Naive thymus-derived CD4-positive, alpha-beta T cell (primary cell): ENCODE measurements around the gene TP73. TPM values are rescaled to one million over a fixed set of nuclear protein-coding genes. Genes with fewer than 3 reads are reported as not detected.

Experiments used
- ATAC-seq: fragments of 150-1000 bp; cut with Tn5 transposase; 2 replicates; pipeline ENCODE4 v1.10.0; 2021; ENCODE audit warnings: mild to moderate bottlenecking, moderate library complexity
- CTCF ChIA-PET: fragments of 350-600 bp; sonication (Branson Sonifier 250); formaldehyde crosslinking; loops from one replicate; lab custom pipeline; 2021; ENCODE audit warnings: antibody characterized with exemption; lab: Charles Lee
- POLR2A ChIA-PET: fragments of 350-600 bp; sonication (Branson Sonifier 250); formaldehyde crosslinking; loops from one replicate; lab custom pipeline; 2021; ENCODE audit warnings: antibody characterized with exemption, inconsistent platforms; lab: Charles Lee
- DNase-seq, 9 donors: peaks; one replicate each; pipeline versions ENCODE4 v3.0.0 to v3.0.0-alpha.2; 2020 to 2022; ENCODE audit warnings: mixed read lengths in 1 of 9
- H3K27ac ChIP-seq: one replicate; pipeline ENCODE4 v1.7.0; 2013; ENCODE audit warnings: mild to moderate bottlenecking, low read depth, low read length, moderate library complexity
- H3K27me3 ChIP-seq, 2 donors: one replicate each; pipeline ENCODE4 v1.7.0; 2013; ENCODE audit warnings: low read length in 2 of 2, mild to moderate bottlenecking in 2 of 2, moderate library complexity in 2 of 2; ENCODE audit not compliant: control insufficient read depth in 2 of 2, insufficient read depth in 2 of 2
- H3K36me3 ChIP-seq, 3 experiments: 1 replicate in 2 of 3; 2 replicates in 1 of 3; pipeline ENCODE4 v1.7.0; 2013; ENCODE audit warnings: low read length in 3 of 3, mild to moderate bottlenecking in 3 of 3, moderate library complexity in 1 of 3; ENCODE audit not compliant: insufficient read depth in 3 of 3, control insufficient read depth in 2 of 3
- H3K4me1 ChIP-seq, 2 donors: one replicate each; pipeline ENCODE4 v1.7.0; 2013; ENCODE audit warnings: low read length in 2 of 2, mild to moderate bottlenecking in 2 of 2, moderate library complexity in 1 of 2; ENCODE audit not compliant: control insufficient read depth in 2 of 2, insufficient read depth in 2 of 2
- H3K4me3 ChIP-seq: 2 replicates; pipeline ENCODE4 v1.7.0; 2013; ENCODE audit warnings: mild to moderate bottlenecking, low read length
- H3K9me3 ChIP-seq, 3 experiments: 1 replicate in 2 of 3; 2 replicates in 1 of 3; pipeline ENCODE4 v1.7.0; 2013; ENCODE audit warnings: low read length in 3 of 3; ENCODE audit not compliant: control insufficient read depth in 2 of 3
- H3K27ac Mint-ChIP-seq, 9 donors: one replicate each; pipeline ENCODE4 v1.8.0; 2020 to 2022; ENCODE audit warnings: mixed read lengths in 9 of 9, mild to moderate bottlenecking in 8 of 9, moderate library complexity in 5 of 9, inconsistent platforms in 2 of 9
- H3K27me3 Mint-ChIP-seq, 5 donors: one replicate each; pipeline ENCODE4 v1.8.0; 2021 to 2022; ENCODE audit warnings: mixed read lengths in 5 of 5, mild to moderate bottlenecking in 1 of 5
- H3K36me3 Mint-ChIP-seq, 5 donors: one replicate each; pipeline ENCODE4 v1.8.0; 2020 to 2022; ENCODE audit warnings: mixed read lengths in 5 of 5, mild to moderate bottlenecking in 3 of 5, inconsistent platforms in 1 of 5
- H3K4me1 Mint-ChIP-seq, 7 donors: one replicate each; pipeline ENCODE4 v1.8.0; 2020 to 2022; ENCODE audit warnings: mixed read lengths in 7 of 7, mild to moderate bottlenecking in 3 of 7, inconsistent platforms in 1 of 7
- H3K4me3 Mint-ChIP-seq, 10 donors: one replicate each; pipeline ENCODE4 v1.8.0; 2020 to 2022; ENCODE audit warnings: mild to moderate bottlenecking in 10 of 10, mixed read lengths in 10 of 10, moderate library complexity in 6 of 10, inconsistent platforms in 2 of 10
- H3K9me3 Mint-ChIP-seq, 11 donors: one replicate each; pipeline ENCODE4 v1.8.0; 2020 to 2022; ENCODE audit warnings: mixed read lengths in 11 of 11, mild to moderate bottlenecking in 4 of 11, inconsistent platforms in 1 of 11, moderate library complexity in 1 of 11
- intact Hi-C, 2 donors: fragments of 100-400 bp; cut with micrococcal nuclease; formaldehyde crosslinking; loops; one replicate each; pipeline ENCODE4 v1.15.1; 2023
- polyA plus RNA-seq, 2 donors: library from polyadenylated mRNA; unstranded; fragments of 300-500 nt; fragmentation: Illumina TruSeq; gene quantifications; one replicate each; pipeline ENCODE4 v1.2.3, GENCODE V29; 2021
- total RNA-seq, 6 experiments: library from RNA in 5 of 6; stranded (reverse) in 5 of 6; gene quantifications; 1 replicate in 5 of 6; 2 replicates in 1 of 6; pipeline ENCODE4 v1.2.3 and lab custom pipeline; 2021 to 2026

Gene TP73
- total and polyA plus RNA-seq, 7 experiments from 2014 or later: 0.03 to 2.4 (median 0.15) TPM; not detected in 2

DNA sequence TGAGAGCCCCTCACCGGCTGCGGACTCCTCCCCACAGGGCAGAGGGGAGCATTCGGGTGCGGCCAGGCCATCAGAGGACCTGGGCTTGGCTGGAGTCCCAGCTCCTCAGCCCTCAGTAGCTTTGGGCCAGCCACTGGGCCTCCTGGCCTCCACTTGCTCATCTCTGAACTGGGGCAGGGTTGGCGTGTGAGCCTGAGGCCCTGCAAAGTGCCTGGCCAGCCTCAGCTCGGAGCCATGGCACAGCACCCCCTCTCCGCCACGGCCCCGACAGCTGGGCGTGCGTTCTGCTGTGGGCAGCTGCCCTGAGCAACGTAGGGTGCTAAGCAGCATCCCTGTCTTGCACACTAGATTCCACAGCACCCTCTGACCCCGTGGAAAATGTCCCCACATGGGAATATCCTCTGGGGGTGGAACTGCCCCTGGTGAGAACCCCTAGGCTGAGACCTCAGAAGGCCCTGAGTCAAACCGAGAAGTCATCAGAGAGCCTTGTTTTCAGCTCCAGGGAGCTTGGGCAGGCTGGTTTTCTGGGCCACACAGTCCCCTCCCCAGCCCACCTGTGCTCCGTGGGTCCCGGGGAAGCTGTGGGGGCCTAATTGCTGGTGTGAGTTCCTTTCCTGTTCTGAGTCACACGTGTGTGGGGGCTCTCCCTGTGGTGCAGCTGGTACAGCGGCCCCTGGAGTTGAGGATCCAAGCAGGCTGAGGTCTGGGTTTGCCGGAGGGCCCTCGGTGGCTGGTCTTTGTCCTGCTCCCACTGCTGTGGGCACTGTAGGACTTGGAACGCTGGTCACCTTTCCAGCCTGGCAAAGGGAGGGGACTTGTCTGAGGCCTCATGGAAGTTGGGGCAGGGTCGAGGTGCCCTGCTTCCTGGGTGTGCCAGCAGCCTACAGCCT is 24.5 kb downstream of the TP73 start:
- Histone ChIP-seq H3K4me3 (no peak overlapping the region), H3K36me3 (no peaks in the 10 kb centered on the region), H3K9me3 (no peaks in the 10 kb centered on the region), H3K4me1 (peaks cover 0 to 10% of the 10 kb centered on the region in 2 donors), H3K27me3 (no peaks in the 10 kb centered on the region), H3K27ac (no peak overlapping the region)
- DNase-seq (no peak), ATAC-seq (peak; percentile 21)
- ChIA-PET CTCF (no interaction called here), POLR2A (no interaction called here)
- Mint-ChIP-seq H3K4me1 (peaks cover 5 to 23% (median 14%) of the 10 kb centered on the region in 7 donors), H3K27me3 (peaks cover 0 to 9% (median 5%) of the 10 kb centered on the region in 5 donors), H3K4me3 (no peak overlapping the region), H3K9me3 (peaks cover 0 to 5% (median 0%) of the 10 kb centered on the region in 11 donors), H3K27ac (no peak overlapping the region), H3K36me3 (no peaks in the 10 kb centered on the region)
- intact Hi-C loops: no loop called here

GRCh38 chr1:3677484-3677883 is 25.2 kb downstream of the TP73 start:
- H3K27ac Mint-ChIP-seq: peak overlapping the region in 1 of 9 donors; percentile 67
- H3K4me1 ChIP-seq: peaks cover 0 to 10% of the 10 kb centered on the region in 2 donors
- DNase-seq (no peak), ATAC-seq (peak; percentile 49)
- no peak overlapping the region for H3K4me3 Mint-ChIP-seq
- peaks cover 5 to 23% (median 14%) of the 10 kb centered on the region in 7 donors for H3K4me1 Mint-ChIP-seq
- H3K4me3 ChIP-seq: no peak overlapping the region
- H3K36me3 Mint-ChIP-seq: no peaks in the 10 kb centered on the region
- H3K27me3 ChIP-seq: no peaks in the 10 kb centered on the region
- peaks cover 0 to 5% (median 0%) of the 10 kb centered on the region in 11 donors for H3K9me3 Mint-ChIP-seq
- peaks cover 0 to 9% (median 5%) of the 10 kb centered on the region in 5 donors for H3K27me3 Mint-ChIP-seq
- CTCF ChIA-PET: interaction anchor here (0.6 kb wide), 1 partner anchor 78 kb away, joined by 3 read pairs; no protein-coding TSS in a partner anchor
- H3K36me3 ChIP-seq: no peaks in the 10 kb centered on the region
- intact Hi-C loops: no loop called here
- H3K27ac ChIP-seq: no peak overlapping the region
- POLR2A ChIA-PET: no interaction called here
- no peaks in the 10 kb centered on the region for H3K9me3 ChIP-seq

DNA sequence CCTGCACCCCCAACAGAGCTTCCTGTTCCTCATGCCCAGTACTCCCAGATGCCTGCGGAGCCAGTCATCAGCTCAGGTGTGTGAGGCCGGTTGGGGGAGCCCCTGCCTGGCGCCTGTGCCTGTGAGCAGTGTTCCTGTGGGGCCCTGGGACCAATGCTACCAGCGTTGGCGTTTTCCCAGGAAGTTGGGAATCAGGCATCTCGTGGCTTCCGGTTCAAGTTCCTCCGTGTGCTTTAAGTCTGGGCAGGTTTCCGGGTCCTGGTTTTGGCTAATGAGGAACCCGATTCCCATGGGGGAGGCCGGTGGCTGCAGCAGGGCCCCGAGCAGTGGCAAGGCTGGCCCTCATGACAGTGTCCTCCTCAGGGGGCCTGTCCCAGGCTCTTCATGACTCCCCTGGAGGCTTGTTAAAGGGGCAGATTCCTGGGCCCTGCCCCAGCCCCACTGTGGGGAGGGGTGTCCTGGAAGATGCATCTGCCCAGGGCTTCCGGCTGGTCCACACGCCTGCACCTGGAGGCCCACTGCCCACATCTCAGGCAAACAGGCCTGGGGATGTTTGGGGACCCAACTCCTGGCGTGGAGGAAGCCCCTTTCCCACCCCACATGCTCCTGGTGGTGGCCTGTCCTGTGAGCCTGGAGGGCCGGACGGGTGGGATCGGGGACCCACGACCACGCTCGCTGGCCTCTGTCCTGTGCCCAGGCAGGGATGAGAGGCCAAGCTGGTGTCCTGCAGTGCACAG is 26.2 kb downstream of the TP73 start:
- Histone ChIP-seq H3K9me3 (no peaks in the 10 kb centered on the region), H3K27ac (no peak overlapping the region), H3K36me3 (no peaks in the 10 kb centered on the region), H3K4me3 (no peak overlapping the region), H3K27me3 (no peaks in the 10 kb centered on the region), H3K4me1 (peaks cover 0 to 10% of the 10 kb centered on the region in 2 donors)
- Mint-ChIP-seq H3K4me1 (peaks cover 5 to 23% (median 15%) of the 10 kb centered on the region in 7 donors), H3K27ac (no peak overlapping the region), H3K4me3 (peak overlapping the region in 1 of 10 donors; percentile 49), H3K27me3 (peaks cover 0 to 9% (median 1%) of the 10 kb centered on the region in 5 donors), H3K9me3 (peaks cover 0 to 5% (median 0%) of the 10 kb centered on the region in 11 donors), H3K36me3 (no peaks in the 10 kb centered on the region)
- CTCF ChIA-PET: interaction anchor here (0.6 kb wide), 1 partner anchor 79 kb away, joined by 3 read pairs; no protein-coding TSS in a partner anchor
- DNase-seq: no peak
- intact Hi-C loops: no loop called here
- ATAC-seq: no peak
- POLR2A ChIA-PET: no interaction called here

DNA sequence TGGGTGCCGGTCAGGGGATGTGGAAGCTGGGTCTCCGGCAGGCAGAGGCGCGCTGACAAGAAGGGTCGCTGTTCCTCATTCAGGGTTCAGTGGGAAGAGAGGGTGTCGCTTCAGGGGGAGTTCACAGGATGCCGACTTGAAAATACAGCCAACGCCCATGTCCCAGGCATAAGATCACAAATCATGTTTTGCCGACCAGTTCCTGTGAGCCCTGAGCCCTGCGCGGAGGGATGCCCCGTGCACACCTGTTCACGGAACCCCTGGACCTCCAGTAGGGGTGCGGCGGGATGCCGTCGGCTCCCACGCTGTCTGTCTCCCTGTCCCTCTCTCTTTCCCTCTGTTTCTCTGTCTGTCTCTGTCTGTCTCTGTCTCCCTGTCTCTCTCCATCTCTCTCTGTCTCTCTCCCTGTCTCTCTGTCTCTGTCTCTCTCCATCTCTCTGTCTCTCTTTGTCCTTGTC is 26.8 kb downstream of the TP73 start:
- Mint-ChIP-seq H3K9me3 (peaks cover 0 to 5% (median 0%) of the 10 kb centered on the region in 11 donors), H3K27me3 (peaks cover 0 to 9% (median 0%) of the 10 kb centered on the region in 5 donors), H3K36me3 (no peaks in the 10 kb centered on the region), H3K27ac (peak overlapping the region in 2 of 9 donors; percentile 14 to 31), H3K4me1 (peaks cover 5 to 23% (median 15%) of the 10 kb centered on the region in 7 donors), H3K4me3 (peak overlapping the region in 1 of 10 donors; percentile 49)
- DNase-seq (no peak), ATAC-seq (no peak)
- no peak overlapping the region for H3K27ac ChIP-seq
- POLR2A ChIA-PET: no interaction called here
- H3K4me3 ChIP-seq: no peak overlapping the region
- H3K36me3 ChIP-seq: no peaks in the 10 kb centered on the region
- intact Hi-C loops: no loop called here
- no peaks in the 10 kb centered on the region for H3K9me3 ChIP-seq
- CTCF ChIA-PET: no interaction called here
- no peaks in the 10 kb centered on the region for H3K27me3 ChIP-seq
- H3K4me1 ChIP-seq: peaks cover 0 to 10% of the 10 kb centered on the region in 2 donors

- H3K9me3 Mint-ChIP-seq: peaks cover 0 to 5% (median 0%) of the 10 kb centered on the region in 11 donors
- H3K4me3 Mint-ChIP-seq: peak overlapping the region in 2 of 10 donors; percentile 18 to 49
Observed at GRCh38 chr1:3679799-3680453, 27.6 kb downstream of the TP73 start.

More at GRCh38 chr1:3679799-3680453, 27.6 kb downstream of the TP73 start:
- Histone ChIP-seq H3K36me3 (no peaks in the 10 kb centered on the region), H3K4me1 (peaks cover 0 to 10% of the 10 kb centered on the region in 2 donors), H3K9me3 (no peaks in the 10 kb centered on the region), H3K4me3 (no peak overlapping the region), H3K27me3 (no peaks in the 10 kb centered on the region), H3K27ac (no peak overlapping the region)
- intact Hi-C loops: no loop called here
- ATAC-seq (no peak), DNase-seq (no peak)
- ChIA-PET POLR2A (no interaction called here), CTCF (no interaction called here)
- Mint-ChIP-seq H3K27ac (peak overlapping the region in 2 of 9 donors; percentile 14 to 31), H3K27me3 (peaks cover 0 to 9% (median 0%) of the 10 kb centered on the region in 5 donors), H3K36me3 (no peaks in the 10 kb centered on the region), H3K4me1 (peaks cover 5 to 23% (median 15%) of the 10 kb centered on the region in 7 donors)
